Activated CD4-positive, alpha-beta T cell treated with anti-CD3 and anti-CD28 coated beads for 1 hour (primary cell): ENCODE measurements around the gene TSPEAR.
"Not testable (repeated sequence)": the region's sequence is repeated elsewhere in the genome, so short reads cannot be mapped to it uniquely, and the experiment has no call there.

Experiments
- DNase-seq: peaks from one replicate; pipeline ENCODE4 v3.0.0-alpha.2; 2020

The TSPEAR gene

GRCh38 chr21:44701541-44701940, 9.8 kb downstream of the TSPEAR start:
- DNase-seq, result no peak

- DNase-seq, result no peak
These were observed 10.4 kb downstream of the TSPEAR start for GRCh38 chr21:44701023-44701400.

- no peak for DNase-seq
These were observed 11.0 kb downstream of the TSPEAR start for GRCh38 chr21:44700101-44701022.

- no peak for DNase-seq
These were observed 11.8 kb downstream of the TSPEAR start for GRCh38 chr21:44699502-44700001.

- no peak for DNase-seq
These were observed 13.3 kb downstream of the TSPEAR start for GRCh38 chr21:44697811-44698734.

GRCh38 chr21:44697172-44697810, 14.1 kb downstream of the TSPEAR start, which contains the start of gene KRTAP10-12:
TSS of gene KRTAP10-12 (plus strand) at chr21:44697172. CDS start at chr21:44697202, 30 bp downstream.
- not testable (repeated sequence) for DNase-seq

GRCh38 chr21:44696572-44696971, 14.8 kb downstream of the TSPEAR start:
- no peak for DNase-seq

GRCh38 chr21:44695641-44696040, 15.7 kb downstream of the TSPEAR start:
- DNase-seq, result no peak

- no peak for DNase-seq
These were observed 16.2 kb downstream of the TSPEAR start for GRCh38 chr21:44695184-44695583.

GRCh38 chr21:44694776-44695175, 16.6 kb downstream of the TSPEAR start:
- no peak for DNase-seq

- DNase-seq, result no peak
These were observed 18.4 kb downstream of the TSPEAR start for GRCh38 chr21:44692798-44693512.

- no peak for DNase-seq
These were observed 19.7 kb downstream of the TSPEAR start for GRCh38 chr21:44691686-44692085.

GRCh38 chr21:44689740-44690139, 21.6 kb downstream of the TSPEAR start:
- DNase-seq, result not testable (repeated sequence)

GRCh38 chr21:44687671-44688070, 23.7 kb downstream of the TSPEAR start:
- DNase-seq, result no peak

- DNase-seq, result no peak
These were observed 24.4 kb downstream of the TSPEAR start for GRCh38 chr21:44686843-44687561.

- DNase-seq, result no peak
These were observed 25.2 kb downstream of the TSPEAR start for GRCh38 chr21:44686000-44686781.

GRCh38 chr21:44685050-44685449, 26.3 kb downstream of the TSPEAR start:
- not testable (repeated sequence) for DNase-seq

GRCh38 chr21:44684483-44684882, 26.9 kb downstream of the TSPEAR start:
- DNase-seq, result no peak

GRCh38 chr21:44684077-44684476, 27.3 kb downstream of the TSPEAR start:
- DNase-seq, result no peak

- no peak for DNase-seq
These were observed 28.7 kb downstream of the TSPEAR start for GRCh38 chr21:44682580-44683151.
